Neuronal stem cell (in vitro differentiated cells): ENCODE measurements around the gene NHS.

Experiments used
- DNase-seq: peaks from one replicate; pipeline ENCODE4 v3.0.0-alpha.2; 2013; ENCODE audit warnings: low spot score
- H2AFZ ChIP-seq: one replicate; pipeline ENCODE4 v1.6.1; 2013; ENCODE audit warnings: mild to moderate bottlenecking, low read length, inconsistent platforms
- H2AK5ac ChIP-seq: 2 replicates; pipeline ENCODE4 v1.6.1; 2013; ENCODE audit warnings: low read depth, mild to moderate bottlenecking, inconsistent platforms, low read length, moderate library complexity, mixed read lengths
- H2BK120ac ChIP-seq: 2 replicates; pipeline ENCODE4 v1.6.1; 2013; ENCODE audit warnings: low read depth, mild to moderate bottlenecking, inconsistent platforms, low read length, moderate library complexity, mixed read lengths
- H2BK12ac ChIP-seq: one replicate; pipeline ENCODE4 v1.6.1; 2013; ENCODE audit warnings: low read length, inconsistent platforms
- H2BK15ac ChIP-seq: 2 replicates; pipeline ENCODE4 v1.6.1; 2013; ENCODE audit warnings: mild to moderate bottlenecking, low read length, inconsistent platforms, mixed read lengths
- H2BK5ac ChIP-seq: one replicate; pipeline ENCODE4 v1.6.1; 2013; ENCODE audit warnings: inconsistent platforms, mild to moderate bottlenecking, low read length, moderate library complexity
- H3K14ac ChIP-seq: one replicate; pipeline ENCODE4 v1.6.1; 2013; ENCODE audit warnings: low read length, inconsistent platforms
- H3K18ac ChIP-seq: 2 replicates; pipeline ENCODE4 v1.6.1; 2013; ENCODE audit warnings: low read length, inconsistent platforms
- H3K23ac ChIP-seq: 2 replicates; pipeline ENCODE4 v1.6.1; 2013; ENCODE audit warnings: low read depth, mild to moderate bottlenecking, mixed read lengths, low read length, inconsistent platforms; ENCODE audit not compliant: poor library complexity
- H3K27ac ChIP-seq: replicated peaks from 3 replicates; pipeline ENCODE4 v1.5.1; 2013; ENCODE audit warnings: low read length, inconsistent platforms
- H3K27me3 ChIP-seq, 3 experiments: 2 replicates each; pipeline ENCODE4 v1.6.1; 2013; ENCODE audit warnings: low read length in 3 of 3, mild to moderate bottlenecking in 2 of 3, inconsistent platforms in 1 of 3, low read depth in 1 of 3, mixed read lengths in 1 of 3, moderate library complexity in 1 of 3; ENCODE audit not compliant: control insufficient read depth in 3 of 3, insufficient read depth in 3 of 3
- H3K36me3 ChIP-seq, 2 donors: replicated peaks in 1 of 2; 2 replicates each; pipeline ENCODE4 v1.6.1; 2013; ENCODE audit warnings: low read length in 2 of 2; ENCODE audit not compliant: control insufficient read depth in 2 of 2, insufficient read depth in 2 of 2
- H3K4ac ChIP-seq: 2 replicates; pipeline ENCODE4 v1.6.1; 2013; ENCODE audit warnings: inconsistent platforms, mild to moderate bottlenecking, low read length, moderate library complexity
- H3K4me1 ChIP-seq, 2 donors: 1 replicate in 1 of 2; 2 replicates in 1 of 2; pipeline ENCODE4 v1.6.1; 2013; ENCODE audit warnings: low read length in 2 of 2, low read depth in 1 of 2; ENCODE audit not compliant: control insufficient read depth in 2 of 2, insufficient read depth in 1 of 2
- H3K4me2 ChIP-seq: one replicate; pipeline ENCODE4 v1.6.1; 2013; ENCODE audit warnings: mild to moderate bottlenecking, low read length, inconsistent platforms; ENCODE audit not compliant: insufficient read depth, poor library complexity, severe bottlenecking
- H3K4me3 ChIP-seq, 2 donors: 2 replicates each; pipeline ENCODE4 v1.5.1; 2013; ENCODE audit warnings: low read length in 2 of 2, mild to moderate bottlenecking in 2 of 2, inconsistent platforms in 1 of 2, moderate library complexity in 1 of 2
- H3K79me1 ChIP-seq: one replicate; pipeline ENCODE4 v1.6.1; 2013; ENCODE audit warnings: low read depth, mild to moderate bottlenecking, inconsistent platforms, low read length, moderate library complexity
- H3K9ac ChIP-seq: one replicate; pipeline ENCODE4 v1.6.1; 2013; ENCODE audit warnings: mild to moderate bottlenecking, low read depth, low read length, inconsistent platforms; ENCODE audit not compliant: poor library complexity
- H3K9me3 ChIP-seq, 2 donors: replicated peaks in 1 of 2; 2 replicates each; pipeline versions ENCODE3 to v1.6.1; 2013; ENCODE audit warnings: low read length in 2 of 2, mild to moderate bottlenecking in 2 of 2, inconsistent platforms in 1 of 2, low read depth in 1 of 2, mixed read lengths in 1 of 2, moderate library complexity in 1 of 2; ENCODE audit not compliant: control insufficient read depth in 2 of 2, insufficient read depth in 1 of 2
- H4K8ac ChIP-seq: one replicate; pipeline ENCODE4 v1.6.1; 2013; ENCODE audit warnings: low read depth, mild to moderate bottlenecking, inconsistent platforms, low read length, moderate library complexity
- H4K91ac ChIP-seq: one replicate; pipeline ENCODE4 v1.6.1; 2013; ENCODE audit warnings: low read length, low read depth, mild to moderate bottlenecking, inconsistent platforms; ENCODE audit not compliant: poor library complexity
- WGBS, 2 donors: extraction: QIAGEN DNeasy Blood & Tissue Kit; methylation state at CpG; one replicate each; pipeline ENCODE4 v1.1.7; 2013; ENCODE audit warnings: missing lambda C conversion rate in 2 of 2, mixed read lengths in 1 of 2; ENCODE audit not compliant: insufficient read length in 2 of 2, insufficient replicate concordance in 1 of 2; ENCODE audit errors: extremely low coverage in 2 of 2; 5-methylcytosine and 5-hydroxymethylcytosine counted together

Gene NHS

GRCh38 chrX:17531500-17531899, 156.5 kb downstream of the NHS start:
- H2AK5ac ChIP-seq: no peak overlapping the region
- H2BK5ac ChIP-seq: no peak overlapping the region
- no peak for DNase-seq
- no peaks in the 10 kb centered on the region for H3K27me3 ChIP-seq
- no peaks in the 10 kb centered on the region for H3K36me3 ChIP-seq
- H3K14ac ChIP-seq: no peak overlapping the region
- no peak overlapping the region for H3K27ac ChIP-seq
- H3K9ac ChIP-seq: no peak overlapping the region
- no peaks in the 10 kb centered on the region for H3K79me1 ChIP-seq
- no peak overlapping the region for H4K91ac ChIP-seq
- no peak overlapping the region for H2AFZ ChIP-seq
- H3K4ac ChIP-seq: no peak overlapping the region
- H2BK15ac ChIP-seq: no peak overlapping the region
- no peak overlapping the region for H3K4me2 ChIP-seq
- no peak overlapping the region for H2BK120ac ChIP-seq
- H3K4me1 ChIP-seq: peaks cover 6 to 16% of the 10 kb centered on the region in 2 donors
- WGBS, 2 donors: no CpG with 5 or more reads among the region's 3 CpGs
- no peak overlapping the region for H4K8ac ChIP-seq
- H3K23ac ChIP-seq: no peak overlapping the region
- no peak overlapping the region for H2BK12ac ChIP-seq
- no peak overlapping the region for H3K18ac ChIP-seq
- no peaks in the 10 kb centered on the region for H3K9me3 ChIP-seq
- H3K4me3 ChIP-seq: no peak overlapping the region

GRCh38 chrX:17535229-17535628, 160.2 kb downstream of the NHS start:
- no peak overlapping the region for H3K4me2 ChIP-seq
- no peak overlapping the region for H2BK120ac ChIP-seq
- peaks cover 8 to 16% of the 10 kb centered on the region in 2 donors for H3K4me1 ChIP-seq
- no peak overlapping the region for H4K8ac ChIP-seq
- no peak overlapping the region for H3K27ac ChIP-seq
- no peak overlapping the region for H2AK5ac ChIP-seq
- no peak overlapping the region for H3K18ac ChIP-seq
- no CpG with 5 or more reads among the region's 4 CpGs for WGBS, 2 donors
- no peaks in the 10 kb centered on the region for H3K36me3 ChIP-seq
- H3K27me3 ChIP-seq: peaks cover 0 to 6% (median 0%) of the 10 kb centered on the region in 3 experiments
- H3K23ac ChIP-seq: no peak overlapping the region
- no peak overlapping the region for H3K4me3 ChIP-seq
- H3K9ac ChIP-seq: no peak overlapping the region
- H2AFZ ChIP-seq: no peak overlapping the region
- H2BK5ac ChIP-seq: no peak overlapping the region
- H4K91ac ChIP-seq: no peak overlapping the region
- no peak for DNase-seq
- H3K9me3 ChIP-seq: peaks cover 0 to 2% of the 10 kb centered on the region in 2 donors
- no peak overlapping the region for H3K4ac ChIP-seq
- H3K79me1 ChIP-seq: no peaks in the 10 kb centered on the region
- no peak overlapping the region for H2BK12ac ChIP-seq
- H3K14ac ChIP-seq: no peak overlapping the region
- no peak overlapping the region for H2BK15ac ChIP-seq

- no peak overlapping the region for H3K9ac ChIP-seq
- peaks cover 0 to 6% (median 0%) of the 10 kb centered on the region in 3 experiments for H3K27me3 ChIP-seq
- H3K4me1 ChIP-seq: peaks cover 8 to 14% of the 10 kb centered on the region in 2 donors
- no peak overlapping the region for H2BK120ac ChIP-seq
- H3K36me3 ChIP-seq: no peaks in the 10 kb centered on the region
- H4K8ac ChIP-seq: no peak overlapping the region
- H2BK5ac ChIP-seq: no peak overlapping the region
- H3K14ac ChIP-seq: no peak overlapping the region
- no peak overlapping the region for H3K4me2 ChIP-seq
- no peak overlapping the region for H2AK5ac ChIP-seq
- H3K4me3 ChIP-seq: no peak overlapping the region
- no peak overlapping the region for H3K23ac ChIP-seq
- H3K4ac ChIP-seq: no peak overlapping the region
- H3K9me3 ChIP-seq: peaks cover 0 to 2% of the 10 kb centered on the region in 2 donors
- no peak overlapping the region for H3K18ac ChIP-seq
- no peak overlapping the region for H2BK12ac ChIP-seq
- WGBS, 2 donors: no CpG with 5 or more reads among the region's 10 CpGs
- no peak overlapping the region for H2BK15ac ChIP-seq
- H2AFZ ChIP-seq: peak overlapping the region; percentile 23
- no peaks in the 10 kb centered on the region for H3K79me1 ChIP-seq
- H4K91ac ChIP-seq: no peak overlapping the region
- peak; percentile 75 for DNase-seq
- no peak overlapping the region for H3K27ac ChIP-seq
These were observed 162.8 kb downstream of the NHS start for GRCh38 chrX:17537723-17538243.

GRCh38 chrX:17542123-17542522, 167.1 kb downstream of the NHS start:
- no peak overlapping the region for H3K9ac ChIP-seq
- no peak overlapping the region for H3K4me3 ChIP-seq
- no peak overlapping the region for H2BK15ac ChIP-seq
- WGBS, 2 donors: no CpG with 5 or more reads among the region's 3 CpGs
- no peaks in the 10 kb centered on the region for H3K36me3 ChIP-seq
- no peak overlapping the region for H3K23ac ChIP-seq
- H3K4me1 ChIP-seq: peaks cover 8 to 12% of the 10 kb centered on the region in 2 donors
- no peaks in the 10 kb centered on the region for H3K79me1 ChIP-seq
- H4K8ac ChIP-seq: peak overlapping the region; percentile 65
- no peak overlapping the region for H2BK120ac ChIP-seq
- no peak overlapping the region for H2AK5ac ChIP-seq
- no peak overlapping the region for H2BK12ac ChIP-seq
- no peak overlapping the region for H4K91ac ChIP-seq
- no peak overlapping the region for H2AFZ ChIP-seq
- H2BK5ac ChIP-seq: no peak overlapping the region
- H3K4me2 ChIP-seq: no peak overlapping the region
- H3K27ac ChIP-seq: no peak overlapping the region
- no peak overlapping the region for H3K4ac ChIP-seq
- no peak overlapping the region for H3K14ac ChIP-seq
- H3K9me3 ChIP-seq: peaks cover 0 to 2% of the 10 kb centered on the region in 2 donors
- no peak overlapping the region for H3K18ac ChIP-seq
- DNase-seq: no peak
- H3K27me3 ChIP-seq: peaks cover 0 to 6% (median 0%) of the 10 kb centered on the region in 3 experiments
